Endothelial cell of umbilical vein (primary cell): ENCODE results near the gene GPR25. TPM values are rescaled to one million over a fixed set of nuclear protein-coding genes. Genes with fewer than 3 reads are reported as not detected.

Experiments used
- BruUV-seq: library from RNA; stranded (reverse); fragments of 400-500 nt; replicated peaks from 2 replicates; lab custom pipeline; 2021; lab: Mats Ljungman, UMichigan
- CTCF ChIA-PET: fragments of 300-600, 350-600 bp; sonication (Branson Sonifier 250); formaldehyde crosslinking; loops from one replicate; lab custom pipeline; 2021; ENCODE audit warnings: antibody characterized with exemption, inconsistent platforms; lab: Charles Lee
- POLR2A ChIA-PET: fragments of 300-600, 350-600 bp; sonication (Branson Sonifier 250); formaldehyde crosslinking; loops from one replicate; lab custom pipeline; 2021; ENCODE audit warnings: antibody characterized with exemption, inconsistent platforms; lab: Charles Lee
- DNase-seq: peaks from one replicate; pipeline ENCODE4 v3.0.0-alpha.2; 2011; ENCODE audit warnings: low read depth, low spot score
- FAIRE-seq: peaks from 2 replicates; lab custom pipeline; 2011; peaks lifted over from hg19 to GRCh38; lab: Jason Lieb, UNC
- H2AFZ ChIP-seq: 2 replicates; pipeline ENCODE4 v1.6.0; 2012; ENCODE audit warnings: low read depth, low read length, control low read depth, inconsistent platforms
- H3K27ac ChIP-seq: 2 replicates; pipeline ENCODE4 v1.5.1; 2011; ENCODE audit warnings: low read depth, mild to moderate bottlenecking, control low read depth, low read length, moderate library complexity; ENCODE audit not compliant: insufficient read depth
- H3K27me3 ChIP-seq, 2 experiments: 2 replicates each; pipeline versions ENCODE4 v1.6.0 to v1.6.1; 2011; ENCODE audit warnings: low read length in 2 of 2, mixed read lengths in 1 of 2; ENCODE audit not compliant: control insufficient read depth in 2 of 2, insufficient read depth in 2 of 2
- H3K36me3 ChIP-seq, 2 experiments: 2 replicates in 1 of 2; 3 replicates in 1 of 2; pipeline ENCODE4 v1.5.1; 2011; ENCODE audit warnings: low read length in 2 of 2, mild to moderate bottlenecking in 1 of 2, moderate library complexity in 1 of 2; ENCODE audit not compliant: control insufficient read depth in 2 of 2, insufficient read depth in 2 of 2; ENCODE audit errors: extremely low read depth in 1 of 2
- H3K4me1 ChIP-seq: 3 replicates; pipeline ENCODE4 v1.5.1; 2011; ENCODE audit warnings: mild to moderate bottlenecking, low read length; ENCODE audit not compliant: control insufficient read depth, insufficient read depth; ENCODE audit errors: extremely low read depth
- H3K4me2 ChIP-seq: 2 replicates; pipeline ENCODE4 v1.6.1; 2011; ENCODE audit warnings: low read length, control low read depth, mixed read lengths; ENCODE audit not compliant: insufficient read depth
- H3K4me3 ChIP-seq, 3 experiments: fragments of 200-600 bp in 1 of 3; sonication (generic), shearing (Covaris generic) in 1 of 3; replicated peaks in 1 of 3; 2 replicates each; pipeline ENCODE4 v1.5.1; 2011 to 2016; ENCODE audit warnings: control low read depth in 3 of 3, low read length in 3 of 3, mild to moderate bottlenecking in 2 of 3, inconsistent platforms in 1 of 3, low read depth in 1 of 3, moderate library complexity in 1 of 3; ENCODE audit not compliant: insufficient read depth in 1 of 3
- H3K79me2 ChIP-seq: 2 replicates; pipeline ENCODE4 v1.6.0; 2012; ENCODE audit warnings: low read length, inconsistent platforms; ENCODE audit not compliant: control insufficient read depth, insufficient read depth
- H3K9ac ChIP-seq: replicated peaks from 2 replicates; pipeline ENCODE3; 2011; ENCODE audit warnings: low read length, control low read depth; ENCODE audit not compliant: insufficient read depth; ENCODE audit errors: extremely low read depth
- H3K9me1 ChIP-seq: replicated peaks from 3 replicates; pipeline ENCODE4 v1.6.0; 2011; ENCODE audit warnings: mild to moderate bottlenecking, low read length; ENCODE audit not compliant: control insufficient read depth, insufficient read depth; ENCODE audit errors: extremely low read depth
- H3K9me3 ChIP-seq: replicated peaks from 2 replicates; pipeline ENCODE4 v1.5.1; 2012; ENCODE audit warnings: low read length, inconsistent platforms; ENCODE audit not compliant: control insufficient read depth, insufficient read depth
- H4K20me1 ChIP-seq: replicated peaks from 2 replicates; pipeline ENCODE3; 2011; ENCODE audit warnings: mild to moderate bottlenecking, low read length; ENCODE audit not compliant: control insufficient read depth, insufficient read depth; ENCODE audit errors: extremely low read depth
- EZH2 ChIP-seq: IDR thresholded peaks from 2 replicates; pipeline ENCODE4 v1.6.1; 2012; ENCODE audit warnings: borderline replicate concordance, low read depth, mild to moderate bottlenecking, moderate library complexity, low read length, inconsistent platforms; ENCODE audit not compliant: severe bottlenecking
- FOS ChIP-seq: IDR thresholded peaks from 2 replicates; pipeline ENCODE4 v1.6.1; 2011; ENCODE audit warnings: mild to moderate bottlenecking, low read length, moderate library complexity, borderline replicate concordance; ENCODE audit not compliant: insufficient read depth
- GATA2 ChIP-seq: IDR thresholded peaks from 2 replicates; pipeline ENCODE4 v1.7.0; 2011; ENCODE audit warnings: low read depth, mild to moderate bottlenecking, moderate library complexity, mixed read lengths, low read length; ENCODE audit not compliant: insufficient read length, insufficient read depth
- JUN ChIP-seq: IDR thresholded peaks from 2 replicates; pipeline ENCODE4 v1.6.1; 2011; ENCODE audit warnings: borderline replicate concordance, low read depth; ENCODE audit not compliant: insufficient read length, insufficient read depth
- MYC ChIP-seq: IDR thresholded peaks from one replicate; pipeline ENCODE4 v1.6.1; 2011; ENCODE audit warnings: mild to moderate bottlenecking, low read depth, low read length
- POLR2A ChIP-seq: IDR thresholded peaks from 2 replicates; pipeline ENCODE4 v1.6.1; 2012; ENCODE audit warnings: low read depth, mild to moderate bottlenecking, control low read depth, low read length
- POLR2AphosphoS5 ChIP-seq: IDR thresholded peaks from 2 replicates; pipeline ENCODE4 v1.6.1; 2012; ENCODE audit warnings: low read depth, mild to moderate bottlenecking, control low read depth, low read length, moderate library complexity; ENCODE audit not compliant: insufficient read depth
- dilution Hi-C: fragments of 300-500 bp; cut with MboI; formaldehyde crosslinking; loops from one replicate; pipeline ENCODE4 v1.15.0; 2019; ENCODE audit warnings: low sequenced_read_pairs; ENCODE audit not compliant: extremely low pct_ligation_motif_present
- intact Hi-C: fragments of 100-400 bp; cut with micrococcal nuclease; formaldehyde crosslinking; loops from one replicate; pipeline ENCODE4 v1.10.0; 2022
- polyA plus RNA-seq, 4 experiments: library from polyadenylated mRNA; depleted of rRNA in 3 of 4; stranded (reverse) in 3 of 4; unstranded in 1 of 4; fragments of >200 nt; gene quantifications; 2 replicates each; pipeline versions ENCODE4 v1.2.1 to v1.2.3, GENCODE V29; 2011 to 2012; ENCODE audit warnings: missing spikeins in 1 of 4
- total RNA-seq: library from RNA; stranded (reverse); gene quantifications from 2 replicates; pipeline ENCODE4 v1.2.3, GENCODE V29; 2021
- TF ChIP-seq, protein P1 (sequence below), 2 donors: IDR thresholded peaks; 1 replicate in 1 of 2; 2 replicates in 1 of 2; pipeline ENCODE4 v1.5.1; 2011; ENCODE audit warnings: low read length in 2 of 2, mild to moderate bottlenecking in 2 of 2, moderate library complexity in 2 of 2, control low read depth in 1 of 2, inconsistent platforms in 1 of 2, low read depth in 1 of 2; ENCODE audit not compliant: insufficient read depth in 1 of 2; ENCODE audit errors: extremely low read depth in 1 of 2
- TF ChIP-seq, protein P2 (sequence below): IDR thresholded peaks from 2 replicates; pipeline ENCODE4 v1.6.1; 2011; ENCODE audit not compliant: insufficient read depth, insufficient read length

The GPR25 gene
- total and polyA plus RNA-seq, 2 donors (not counting 3 experiments of a cell fraction or from before 2014, with no cell fraction given): not detected

DNA sequence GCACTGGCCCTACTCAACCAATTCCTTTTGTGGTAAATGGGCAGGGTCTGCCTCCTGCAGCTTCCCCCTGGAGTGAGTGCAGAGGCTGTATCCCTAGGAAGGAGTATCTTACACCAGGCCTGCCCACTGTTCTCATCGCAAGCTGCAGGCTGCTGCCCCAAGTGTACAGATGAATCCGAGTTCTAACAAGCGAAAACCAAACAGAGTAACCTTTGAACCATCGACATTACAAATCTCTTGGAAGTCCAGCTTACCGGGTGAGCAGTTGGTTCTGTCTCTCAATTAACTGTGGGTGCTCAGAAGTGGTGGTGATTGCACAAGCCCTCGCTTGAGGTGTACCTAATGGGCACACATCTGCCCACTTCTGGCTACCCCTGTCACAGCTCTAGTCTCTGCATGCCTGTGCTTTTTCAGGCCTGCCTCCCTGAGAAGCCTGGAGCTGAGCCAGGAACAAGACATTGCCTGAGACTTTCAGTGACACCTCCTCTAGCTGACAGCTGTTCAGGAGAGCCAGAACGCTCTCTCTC lies 44.6 kb downstream of the GPR25 start:
- TF ChIP-seq POLR2AphosphoS5 (no peak), POLR2A (no peak), GATA2 (no peak), JUN (no peak), FOS (no peak), MYC (no peak), EZH2 (no peak)
- TF ChIP-seq, protein P1, sequence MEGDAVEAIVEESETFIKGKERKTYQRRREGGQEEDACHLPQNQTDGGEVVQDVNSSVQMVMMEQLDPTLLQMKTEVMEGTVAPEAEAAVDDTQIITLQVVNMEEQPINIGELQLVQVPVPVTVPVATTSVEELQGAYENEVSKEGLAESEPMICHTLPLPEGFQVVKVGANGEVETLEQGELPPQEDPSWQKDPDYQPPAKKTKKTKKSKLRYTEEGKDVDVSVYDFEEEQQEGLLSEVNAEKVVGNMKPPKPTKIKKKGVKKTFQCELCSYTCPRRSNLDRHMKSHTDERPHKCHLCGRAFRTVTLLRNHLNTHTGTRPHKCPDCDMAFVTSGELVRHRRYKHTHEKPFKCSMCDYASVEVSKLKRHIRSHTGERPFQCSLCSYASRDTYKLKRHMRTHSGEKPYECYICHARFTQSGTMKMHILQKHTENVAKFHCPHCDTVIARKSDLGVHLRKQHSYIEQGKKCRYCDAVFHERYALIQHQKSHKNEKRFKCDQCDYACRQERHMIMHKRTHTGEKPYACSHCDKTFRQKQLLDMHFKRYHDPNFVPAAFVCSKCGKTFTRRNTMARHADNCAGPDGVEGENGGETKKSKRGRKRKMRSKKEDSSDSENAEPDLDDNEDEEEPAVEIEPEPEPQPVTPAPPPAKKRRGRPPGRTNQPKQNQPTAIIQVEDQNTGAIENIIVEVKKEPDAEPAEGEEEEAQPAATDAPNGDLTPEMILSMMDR (IDR thresholded peaks at IDR 0.05; ENCODE audit: extremely low read depth in 1 of 2, insufficient read depth in 1 of 2, low read depth in 1 of 2, low read length in 2 of 2): no peak
- TF ChIP-seq, protein P2, sequence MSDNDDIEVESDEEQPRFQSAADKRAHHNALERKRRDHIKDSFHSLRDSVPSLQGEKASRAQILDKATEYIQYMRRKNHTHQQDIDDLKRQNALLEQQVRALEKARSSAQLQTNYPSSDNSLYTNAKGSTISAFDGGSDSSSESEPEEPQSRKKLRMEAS: no peak
- Histone ChIP-seq H3K79me2 (no peaks in the 10 kb centered on the region), H3K36me3 (no peaks in the 10 kb centered on the region), H3K9ac (no peak overlapping the region), H3K4me1 (no peaks in the 10 kb centered on the region), H3K9me1 (no peaks in the 10 kb centered on the region), H3K4me2 (no peak overlapping the region), H2AFZ (no peak overlapping the region), H3K27me3 (no peaks in the 10 kb centered on the region), H3K4me3 (no peak overlapping the region), H3K27ac (no peak overlapping the region), H4K20me1 (no peaks in the 10 kb centered on the region), H3K9me3 (no peaks in the 10 kb centered on the region)
- no peak for DNase-seq
- dilution Hi-C loops: no loop called here
- FAIRE-seq: no peak
- POLR2A ChIA-PET: no interaction called here
- no TSS peak for BruUV-seq
- intact Hi-C loops: no loop called here
- CTCF ChIA-PET: no interaction called here
